ENCODE measurements around the gene ISCU.

- no peak for TF ChIP-seq CTCF (conservative IDR thresholded peaks at IDR 0.05 in 1 of 2, IDR thresholded peaks at IDR 0.05 in 1 of 2; ENCODE audit: low read depth in 1 of 2, low read length in 2 of 2)
- no peak for TF ChIP-seq EZH2 (IDR thresholded peaks at IDR 0.05; ENCODE audit: low read length, missing control alignments)
Observed at GRCh38 chr12:108565976-108566375, 3.6 kb downstream of the ISCU start.

Data from fibroblast of lung (primary cell).